OCI-M1 (cell line): ENCODE data around the gene ZFYVE21.

Experiments used
- DNase-seq: peaks from one replicate; lab custom pipeline; 2025; lab: John Stamatoyannopoulos, UW

ZFYVE21 gene

DNA sequence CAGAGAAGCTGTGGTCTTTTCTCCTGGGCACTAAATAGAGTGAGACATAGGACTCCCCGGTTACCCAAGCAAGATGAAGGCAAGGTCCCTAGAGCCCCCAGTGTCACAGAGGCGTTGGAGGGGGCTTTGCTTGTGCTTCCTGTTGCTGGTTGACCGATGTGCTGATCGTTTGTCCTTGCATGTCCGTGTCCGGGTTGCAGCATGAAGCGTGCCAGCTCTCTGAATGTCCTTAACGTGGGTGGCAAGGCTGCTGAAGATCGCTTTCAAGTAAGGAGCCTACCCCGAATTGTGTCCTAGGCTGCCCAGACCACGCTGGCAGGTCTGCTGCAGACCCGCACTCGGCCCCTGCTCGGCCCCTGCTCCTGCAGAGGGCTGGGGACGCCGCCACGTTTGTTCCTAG, 23.5 kb upstream of the ZFYVE21 start:
- no peak for DNase-seq

DNA sequence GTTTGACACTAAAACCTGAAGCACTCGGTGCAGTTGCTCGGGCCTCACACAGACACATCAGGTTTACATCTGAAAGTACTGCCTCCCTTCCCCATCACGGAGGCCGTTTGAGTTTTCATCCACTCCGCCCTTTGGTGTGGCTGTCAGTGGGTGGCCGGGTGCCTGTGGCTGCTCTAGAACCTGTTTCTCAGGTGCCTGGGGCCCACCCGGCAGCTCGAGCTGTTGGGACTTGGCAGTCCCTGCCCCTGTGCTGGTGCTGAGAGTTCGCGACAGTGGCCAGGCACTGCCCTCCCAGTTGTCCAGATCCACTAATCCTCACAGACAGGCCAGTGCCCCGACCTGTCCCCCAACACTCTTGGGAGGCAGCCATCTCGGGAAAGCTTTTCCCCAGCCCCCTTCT, 22.7 kb upstream of the ZFYVE21 start:
- DNase-seq = no peak

DNA sequence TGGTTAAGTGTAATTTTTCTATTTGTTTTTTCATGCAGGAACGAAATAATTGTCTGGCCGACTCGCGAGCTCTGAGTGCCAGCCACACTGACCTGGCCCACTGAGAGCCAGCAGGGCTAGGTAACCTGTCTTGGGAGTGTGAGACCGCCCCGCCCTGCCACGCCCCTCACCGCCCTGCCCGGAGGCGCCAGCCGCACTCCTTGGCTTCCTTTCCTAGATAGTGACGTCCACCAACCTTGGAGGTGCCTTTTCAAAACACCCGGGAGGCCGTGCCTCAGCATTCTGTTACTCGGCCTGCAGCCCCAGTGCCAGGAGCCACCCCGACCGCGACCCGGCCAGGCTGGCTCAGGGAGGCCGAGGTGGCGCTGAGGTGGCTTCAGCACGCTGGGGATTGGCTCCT, 22.1 kb upstream of the ZFYVE21 start:
- no peak for DNase-seq

DNA sequence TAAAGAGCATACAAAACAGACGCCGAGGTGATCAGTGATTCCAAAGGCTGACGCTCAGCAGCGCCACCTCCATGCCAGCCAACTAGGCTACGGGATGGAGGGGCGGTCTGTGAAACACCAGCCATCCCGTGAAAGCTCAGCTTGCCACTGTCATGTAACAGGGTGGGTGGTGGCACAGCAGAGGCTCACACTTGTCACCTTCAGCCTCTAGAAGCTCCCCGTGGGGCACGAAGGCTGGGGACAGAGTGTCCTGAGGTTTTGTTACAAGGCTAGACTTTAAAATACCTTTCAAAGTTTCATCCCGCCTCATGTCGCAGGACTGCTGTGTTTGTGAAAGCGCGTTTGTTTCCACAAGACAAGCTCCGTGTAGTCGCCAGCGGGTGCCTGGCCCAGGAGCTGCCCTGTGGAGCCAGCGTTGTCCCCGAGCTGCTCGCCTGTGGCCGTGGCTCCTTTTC, 21.0 kb upstream of the ZFYVE21 start:
- no peak for DNase-seq

DNA sequence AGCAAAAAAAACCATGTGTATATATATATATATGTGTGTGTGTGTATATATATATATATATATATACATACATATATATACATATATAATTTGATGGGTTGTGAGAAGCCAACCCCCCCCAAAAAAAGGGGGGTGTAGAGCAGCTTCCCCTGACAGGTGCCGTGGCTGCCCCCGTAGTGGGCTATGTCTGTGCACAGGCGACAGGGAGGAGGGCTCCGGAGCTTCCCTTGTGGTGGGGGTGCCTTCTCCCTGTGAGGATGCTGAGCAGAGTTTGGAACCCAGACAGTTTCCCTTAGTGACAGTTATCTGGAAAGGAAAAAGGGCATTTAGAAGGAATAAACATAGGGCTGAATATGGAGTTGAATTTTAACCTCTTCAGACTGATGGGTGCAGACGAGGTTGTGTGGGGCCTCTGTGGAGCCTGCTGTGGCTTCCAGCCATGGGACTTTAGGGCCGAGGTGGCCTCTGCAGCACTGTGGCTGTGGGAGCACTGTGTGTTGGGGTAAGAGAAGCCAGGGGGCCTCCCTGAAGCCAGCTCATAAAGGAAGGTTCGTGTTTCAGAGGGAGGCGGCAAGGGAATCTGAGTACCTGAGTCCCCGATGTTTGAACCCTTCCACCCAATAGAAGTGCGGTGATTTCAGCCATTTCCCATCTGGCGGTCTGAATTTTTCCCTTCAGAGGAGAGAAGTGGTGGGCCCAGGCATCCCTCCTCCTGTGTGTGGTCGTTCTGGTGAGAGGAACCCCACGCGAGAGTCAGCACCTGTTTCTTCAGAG, 20.1 kb upstream of the ZFYVE21 start:
- no peak for DNase-seq

DNA sequence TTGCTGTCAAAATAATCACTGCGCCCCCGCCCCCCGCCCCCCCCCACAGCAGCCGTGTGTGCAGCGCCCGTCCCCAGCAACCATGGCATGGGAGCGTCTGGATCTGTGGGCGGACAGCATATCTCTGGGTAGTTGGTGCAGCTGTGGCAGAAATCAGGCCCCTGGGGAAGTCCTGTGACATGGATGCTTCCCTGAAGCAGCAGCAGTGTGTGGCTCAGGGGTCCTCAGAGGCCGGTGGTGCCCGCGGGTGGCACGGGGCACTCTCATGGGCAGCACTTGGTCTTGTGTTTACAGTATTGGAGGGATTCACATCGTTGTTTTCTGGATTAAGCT, 19.6 kb upstream of the ZFYVE21 start:
- no peak for DNase-seq

DNA sequence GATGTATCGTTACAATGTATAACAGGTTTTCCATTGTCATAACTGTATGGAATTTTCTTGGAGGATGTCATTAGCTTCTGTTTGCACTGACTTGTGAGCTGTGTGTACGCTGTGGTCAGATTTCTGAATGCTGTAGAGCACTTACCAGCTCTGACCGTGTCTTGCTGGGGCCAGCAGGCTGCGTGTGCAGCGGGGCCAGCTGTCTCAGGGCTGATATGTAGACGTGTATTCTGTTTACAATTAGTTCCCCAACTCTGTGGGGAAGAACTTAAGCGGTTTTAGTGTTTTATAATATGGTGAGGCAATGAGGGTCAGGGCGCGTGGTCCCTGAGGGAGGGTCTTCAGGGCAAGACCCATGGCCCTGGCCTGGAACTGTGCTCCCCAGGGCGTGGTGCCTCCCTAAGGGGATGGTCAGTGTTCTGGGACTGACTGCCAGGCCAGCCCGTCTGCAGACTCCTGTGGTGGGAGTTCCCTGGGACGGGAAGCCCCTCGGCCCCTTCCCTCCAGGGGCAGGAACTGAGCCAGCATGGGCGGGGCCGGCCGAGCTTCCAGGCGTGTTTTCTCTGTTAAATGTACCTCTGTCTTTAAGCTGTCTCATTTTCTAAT, 19.0 kb upstream of the ZFYVE21 start:
- DNase-seq = no peak

DNA sequence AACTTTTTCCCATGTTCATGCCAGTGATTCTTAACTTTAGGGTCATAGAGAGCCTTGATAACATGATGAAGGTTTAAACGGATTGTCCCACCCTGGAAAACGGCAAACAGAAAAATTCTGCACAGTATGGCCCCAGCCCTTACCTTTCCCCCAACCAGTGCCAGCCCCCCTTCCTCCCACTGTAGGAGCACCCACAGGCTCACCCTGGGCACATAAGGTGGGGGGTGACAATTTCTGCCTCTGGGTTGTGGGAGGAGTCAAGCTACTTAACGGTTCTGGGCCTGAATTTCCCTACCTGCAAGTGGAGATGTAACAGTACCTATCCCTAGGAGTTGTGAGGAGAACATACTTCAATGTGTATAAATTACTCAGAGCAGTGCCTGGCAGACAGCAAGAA, 18.4 kb upstream of the ZFYVE21 start:
- DNase-seq = no peak

DNA sequence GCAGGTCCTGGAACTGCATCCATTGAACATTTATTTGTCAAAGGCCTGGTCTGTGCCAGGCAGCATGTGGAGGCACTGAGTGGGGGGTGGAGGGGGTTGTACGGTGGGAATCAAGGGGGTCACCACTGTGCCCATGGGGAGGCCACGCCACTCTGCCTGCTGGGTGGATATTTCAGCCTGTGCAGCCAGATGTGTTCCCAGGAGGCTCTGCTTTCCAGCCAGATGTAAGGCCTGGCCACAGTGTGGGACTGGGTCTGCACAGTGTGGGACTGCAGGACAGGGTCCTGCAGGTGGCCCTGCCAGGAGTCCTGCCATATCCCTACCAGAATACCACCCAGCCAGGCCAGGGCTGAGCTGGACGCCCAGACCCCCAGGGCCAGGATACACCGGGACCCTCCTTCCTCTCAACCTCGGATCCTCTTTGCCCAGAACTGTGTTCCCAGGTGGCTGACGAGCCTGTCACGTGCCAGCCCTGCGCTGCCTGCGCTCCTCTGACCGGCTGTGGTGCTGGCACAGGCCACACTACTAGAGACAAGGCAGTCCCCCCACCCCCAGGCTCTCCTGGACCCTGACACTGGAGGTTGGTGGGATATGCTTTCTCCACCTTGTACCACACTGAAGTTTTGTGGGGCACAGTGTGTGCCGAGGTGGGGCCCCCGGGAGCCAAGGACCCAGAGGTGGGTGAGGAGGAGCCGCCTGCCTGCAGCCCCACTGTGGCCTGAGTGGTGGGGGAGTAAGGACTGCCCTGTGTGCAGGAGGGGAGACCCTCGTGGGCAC, 17.8 kb upstream of the ZFYVE21 start:
- DNase-seq = no peak

DNA sequence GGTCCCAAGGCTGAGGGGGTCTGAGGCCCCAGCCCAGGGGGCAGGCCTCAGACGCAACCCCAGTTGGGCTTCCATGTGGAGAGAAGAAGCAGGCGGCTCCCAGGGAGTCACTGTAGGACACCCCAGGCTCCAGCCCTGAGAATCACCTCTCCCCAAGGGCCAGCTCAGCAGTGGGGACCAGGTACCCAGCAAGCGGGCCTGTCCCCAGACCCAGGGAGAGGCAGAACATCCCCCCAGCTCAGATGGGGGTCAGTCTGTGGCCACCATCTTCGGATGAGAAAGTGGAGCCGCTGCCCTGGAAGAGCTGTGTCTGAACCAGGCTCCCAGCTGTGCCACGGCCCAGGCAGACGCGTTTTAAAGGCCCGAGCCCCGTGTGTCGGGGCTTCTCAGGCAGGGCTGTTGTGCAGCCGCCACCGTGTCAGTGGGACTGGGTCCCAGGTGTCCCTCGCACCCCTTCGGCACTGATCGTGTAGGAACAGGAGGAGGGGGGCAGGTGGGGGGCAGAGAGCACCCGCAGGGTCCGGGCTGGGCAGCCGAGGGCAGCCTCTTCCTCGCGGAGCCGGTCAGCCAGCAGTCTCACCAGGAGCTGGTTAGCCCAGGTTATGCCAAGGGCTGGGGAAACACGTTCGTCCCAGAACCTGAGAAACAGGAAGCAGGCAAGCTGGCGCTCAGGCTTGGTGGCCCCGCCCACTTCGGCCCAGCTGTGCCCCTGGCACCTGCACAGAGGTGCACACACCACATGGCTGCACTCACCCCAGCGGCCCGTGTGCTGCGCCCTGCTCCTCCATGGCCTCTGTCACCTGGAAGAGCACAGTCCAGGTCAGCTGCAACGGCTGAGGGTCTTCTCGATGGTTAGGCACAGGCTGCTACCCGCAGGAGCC, 17.0 kb upstream of the ZFYVE21 start:
- DNase-seq = no peak

DNA sequence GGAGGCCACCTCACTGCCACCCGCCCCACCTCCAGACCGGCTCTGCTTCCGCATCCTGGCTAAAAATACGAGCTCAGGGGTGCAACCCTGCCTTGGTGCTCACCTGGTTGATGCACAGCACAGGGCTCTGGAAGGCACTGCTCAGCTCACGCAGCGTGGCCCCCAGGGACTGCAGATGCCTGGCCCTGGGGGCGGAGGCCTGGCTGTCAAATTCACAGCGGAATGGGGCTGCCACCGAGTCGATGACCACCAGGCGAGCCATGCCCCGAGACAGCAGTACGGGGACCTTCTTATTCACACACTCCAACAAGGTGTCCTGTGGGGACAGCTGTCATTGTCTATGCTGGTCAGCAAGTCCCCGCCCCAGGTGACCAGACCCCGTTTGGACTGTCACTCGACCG, 16.3 kb upstream of the ZFYVE21 start:
- no peak for DNase-seq

DNA sequence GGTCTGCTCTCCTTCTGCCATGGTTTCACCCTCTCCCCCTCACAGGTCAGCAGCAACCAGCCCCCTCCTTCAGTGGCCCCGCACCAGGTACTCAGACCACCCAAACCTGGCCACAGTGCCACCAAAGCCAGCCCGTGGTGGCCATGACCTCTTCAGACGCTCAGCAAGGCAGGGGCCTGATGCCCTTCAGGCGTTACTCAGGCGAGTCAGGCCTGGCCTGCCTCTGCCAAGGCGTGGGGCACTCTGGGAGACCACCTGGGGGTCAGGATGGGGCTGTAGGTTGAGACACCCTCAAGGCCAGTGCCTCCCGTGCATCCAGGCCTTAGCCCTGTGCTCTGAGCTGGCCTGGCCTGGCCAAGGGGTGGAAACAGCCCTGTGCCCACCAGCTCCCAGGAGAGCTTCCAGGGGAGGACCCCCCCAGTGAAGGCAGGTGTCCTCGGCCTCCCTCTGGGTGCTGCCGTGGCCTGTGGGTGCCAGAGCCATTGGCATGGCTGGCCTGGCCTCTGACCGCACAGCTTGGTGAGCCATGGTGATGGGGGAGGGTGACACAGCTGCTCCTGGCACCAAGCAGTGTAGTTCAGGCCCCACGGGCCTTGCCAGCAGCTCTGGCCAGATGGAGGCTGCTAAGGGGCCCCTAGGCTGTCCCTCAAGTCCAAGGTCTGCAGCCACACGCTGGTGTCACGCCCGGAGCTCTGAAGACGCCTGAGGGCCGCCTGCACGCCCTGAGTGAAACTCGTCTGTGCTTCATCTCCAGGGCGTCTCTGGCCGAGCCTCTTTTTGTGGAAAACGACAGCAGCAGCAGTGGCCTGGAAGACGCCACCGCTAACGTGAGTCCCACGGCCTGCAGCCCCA, 15.5 kb upstream of the ZFYVE21 start:
- DNase-seq = no peak

DNA sequence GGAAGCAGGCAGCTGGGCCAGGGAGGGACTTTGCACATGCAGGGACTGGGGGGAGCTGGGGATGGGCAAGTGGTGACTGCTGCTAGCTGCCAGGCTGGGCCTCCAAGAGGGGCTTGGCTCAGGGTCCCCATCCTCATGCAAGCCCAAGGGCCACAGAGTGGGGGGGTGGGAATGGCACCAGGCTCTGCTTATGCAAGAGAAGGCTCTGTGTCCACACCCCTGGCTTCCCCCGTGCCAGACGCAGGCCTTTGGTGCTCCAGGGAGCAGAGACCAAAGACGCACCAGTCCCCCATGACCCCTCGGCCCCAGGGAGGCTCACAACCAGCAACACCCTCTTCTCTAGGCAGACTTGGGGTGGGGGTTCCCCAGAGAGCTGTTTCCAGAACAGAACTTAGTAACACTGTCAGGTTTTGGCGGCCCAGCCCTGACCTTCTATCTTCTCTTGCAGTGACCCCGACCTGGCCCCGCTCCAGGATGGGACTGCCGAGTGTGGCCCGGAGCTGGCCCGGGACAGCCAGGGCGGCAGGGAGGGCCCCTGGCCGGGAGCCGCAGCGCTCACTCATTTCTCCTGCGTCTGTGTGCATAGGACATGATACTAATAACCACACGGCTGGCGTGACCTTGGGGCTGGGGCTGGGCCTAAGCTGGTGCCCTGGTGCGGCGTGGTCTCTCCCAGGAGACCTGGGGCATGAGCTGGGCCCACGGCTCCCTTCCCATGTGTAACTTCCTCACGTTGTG, 14.7 kb upstream of the ZFYVE21 start:
- DNase-seq = no peak

DNA sequence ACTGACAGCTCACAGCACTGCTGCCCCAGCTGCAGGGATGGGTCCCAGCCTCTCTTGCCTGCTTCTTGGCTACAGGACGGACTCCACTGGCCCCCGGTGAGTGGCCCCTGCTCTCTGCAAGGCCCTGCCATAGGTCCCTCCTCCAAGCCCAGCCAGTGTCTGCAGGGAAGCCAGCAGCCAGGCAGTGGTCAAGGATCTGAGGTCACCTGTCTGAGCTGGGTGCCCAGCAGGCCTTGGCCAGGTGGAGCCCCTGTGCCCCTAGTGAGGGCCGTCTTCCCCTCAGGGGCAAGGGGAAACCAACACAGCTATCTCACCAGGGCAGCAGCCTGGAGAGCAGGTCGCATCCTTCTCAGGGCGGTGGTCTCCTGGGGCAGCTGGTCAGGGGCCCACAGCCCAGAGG, 13.5 kb upstream of the ZFYVE21 start:
- DNase-seq = no peak

DNA sequence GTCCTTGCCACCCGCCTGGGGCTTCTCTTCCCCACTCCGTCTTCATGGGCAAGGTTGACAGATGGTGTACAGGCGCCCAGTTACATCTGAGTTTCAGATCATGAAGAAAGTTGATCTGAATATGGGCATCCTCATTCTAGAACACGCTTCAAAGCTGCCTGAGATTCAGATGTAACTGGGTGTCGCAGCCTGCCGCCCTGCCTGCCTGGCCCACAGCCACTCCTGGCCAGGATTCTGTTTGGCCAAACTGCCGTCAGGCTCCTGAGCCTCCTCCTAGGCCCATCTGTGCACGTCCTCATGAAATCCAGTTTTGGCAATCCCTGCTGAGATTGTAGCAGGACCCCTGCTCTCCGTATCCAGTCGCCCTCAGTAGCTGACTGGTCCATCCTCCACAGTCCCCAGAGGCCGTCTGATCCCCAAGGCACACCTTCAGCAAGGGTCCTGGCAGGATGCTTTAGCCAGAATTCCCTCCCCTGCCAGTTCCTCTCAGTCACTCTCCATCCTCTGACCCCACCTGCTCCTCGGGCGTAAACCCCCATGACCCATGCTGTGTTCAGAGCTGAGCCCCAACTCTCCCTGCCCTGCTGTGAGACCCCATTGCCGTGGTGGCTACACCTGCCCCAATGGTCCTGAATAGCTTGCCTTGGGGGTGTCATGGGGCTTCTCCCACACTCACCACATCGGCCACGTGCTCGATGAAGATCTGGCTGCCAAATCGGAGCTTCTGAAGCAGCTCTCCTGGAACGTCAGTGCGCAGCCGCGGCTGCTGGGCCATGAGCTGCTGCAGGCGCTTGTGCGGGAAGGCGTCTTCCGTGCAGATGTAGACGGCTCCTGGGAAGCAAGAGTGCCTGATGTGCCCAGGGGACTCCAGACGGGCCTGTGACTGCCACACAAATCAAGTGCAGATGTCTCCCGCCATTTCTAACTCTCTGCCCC, 12.8 kb upstream of the ZFYVE21 start:
- DNase-seq = no peak

DNA sequence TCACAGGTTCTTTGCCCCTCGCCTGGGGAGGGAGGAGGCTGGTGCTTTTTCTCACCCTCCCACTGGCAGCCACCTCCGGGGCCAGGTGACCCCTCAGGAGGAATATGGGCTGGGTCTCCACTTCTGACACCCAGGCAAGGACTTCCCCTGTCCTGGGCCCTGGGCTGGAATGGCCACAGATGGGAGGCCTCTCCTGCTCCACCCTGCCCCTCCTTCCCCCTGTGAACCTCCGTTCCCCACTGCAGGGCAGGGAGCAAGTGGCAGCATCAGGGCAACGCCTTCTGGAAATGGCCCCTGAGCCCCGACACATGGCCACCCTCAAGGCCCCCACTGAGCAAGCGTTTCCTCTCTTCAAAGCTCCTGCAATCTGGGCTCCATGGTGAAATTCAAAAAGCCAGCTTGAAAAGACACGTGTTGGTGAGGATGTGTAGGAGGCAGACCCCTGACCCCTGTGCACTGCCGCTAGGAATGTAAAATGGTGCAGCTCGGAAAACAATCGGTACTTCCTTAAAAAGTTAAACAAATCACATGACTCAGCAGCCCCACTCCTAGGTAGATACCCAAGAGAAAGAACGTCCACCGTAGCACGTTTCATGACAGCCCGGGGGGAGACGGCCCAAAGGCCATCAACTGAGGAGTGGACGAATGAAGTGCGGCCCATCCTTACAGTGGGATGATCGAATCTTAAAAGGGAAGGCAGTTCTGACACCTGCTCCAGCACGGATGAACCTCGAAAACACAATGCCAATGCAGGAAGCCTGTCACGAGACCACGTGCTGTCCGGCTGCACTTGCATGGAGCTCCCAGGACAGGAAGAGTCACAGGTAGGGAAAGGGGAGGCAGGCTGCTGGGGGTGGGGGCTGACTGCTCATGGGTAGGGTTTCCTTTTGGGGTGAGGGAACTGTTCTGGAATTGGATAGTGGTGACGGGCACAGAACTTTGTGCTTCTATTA, 11.9 kb upstream of the ZFYVE21 start:
- no peak for DNase-seq

DNA sequence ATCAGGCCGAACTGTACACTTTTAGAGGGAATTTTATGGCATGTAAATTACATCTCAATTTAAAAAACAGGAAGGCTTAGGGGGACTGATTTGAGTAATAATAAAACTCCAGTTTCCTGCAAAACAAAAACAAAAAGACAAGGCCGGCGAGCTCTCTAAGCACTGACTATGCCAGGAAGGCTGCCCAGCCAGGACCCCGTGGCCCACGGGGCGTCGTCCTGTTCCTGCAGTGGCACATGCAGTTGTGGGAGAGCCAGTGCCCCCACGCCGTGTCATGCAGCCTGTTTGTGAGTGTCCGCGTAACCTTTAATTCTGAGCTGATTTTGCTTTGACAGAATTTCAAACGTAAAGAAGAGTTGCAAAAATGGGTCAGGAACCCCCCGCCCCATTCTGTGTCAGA, 10.9 kb upstream of the ZFYVE21 start:
- DNase-seq = no peak

DNA sequence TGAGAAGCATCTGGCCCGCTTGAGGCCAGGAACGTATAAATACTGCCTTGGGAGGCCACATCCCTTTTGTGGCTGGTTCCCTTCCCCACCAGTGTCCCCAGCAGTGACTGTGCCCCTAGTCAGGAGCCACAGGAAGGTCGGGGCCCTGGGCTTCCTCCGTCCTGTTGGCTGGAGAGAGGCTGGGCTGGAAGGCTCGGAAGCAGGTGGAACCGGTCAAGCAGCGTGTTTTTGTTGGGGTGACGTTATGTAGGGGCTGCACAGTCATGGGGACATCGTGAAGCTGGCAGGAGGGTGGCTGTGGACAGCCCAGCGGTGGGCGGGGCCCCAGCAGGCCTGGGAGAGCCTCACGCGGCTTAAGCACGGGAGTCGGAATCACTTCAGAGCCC, 10.5 kb upstream of the ZFYVE21 start:
- no peak for DNase-seq
